GM12878 (cell line): ENCODE results near the gene ALOXE3. TPM values are rescaled to one million over a fixed set of nuclear protein-coding genes. Genes with fewer than 3 reads are reported as not detected.

Experiments
- ATAC-seq: fragments of 200-7000 bp; cut with Tn5 transposase; 3 replicates; pipeline ENCODE4 v1.9.1; 2020; ENCODE audit warnings: mild to moderate bottlenecking, moderate library complexity
- BruUV-seq: library from RNA; stranded (reverse); fragments of 400-500 nt; replicated peaks from 2 replicates; lab custom pipeline; 2021; lab: Mats Ljungman, UMichigan
- CTCF ChIA-PET: fragments of 300-600 bp; sonication (Branson Sonifier 250); formaldehyde crosslinking; extraction: SDS; loops from one replicate; lab custom pipeline; 2021; ENCODE audit warnings: inconsistent platforms; lab: Yijun Ruan, JAX
- POLR2A ChIA-PET: fragments of 350-600 bp; formaldehyde crosslinking; extraction: SDS; loops from one replicate; lab custom pipeline; 2021; ENCODE audit warnings: inconsistent platforms; lab: Charles Lee
- RAD21 ChIA-PET: fragments of 300-600 bp; sonication (Branson Sonifier 250); formaldehyde crosslinking; loops from one replicate; lab custom pipeline; 2023; ENCODE audit warnings: antibody characterized with exemption; ENCODE audit not compliant: unreplicated experiment; lab: Charles Lee
- SMC1A ChIA-PET: fragments of 300-600 bp; sonication (Branson Sonifier 250); formaldehyde crosslinking; loops from one replicate; lab custom pipeline; 2023; ENCODE audit not compliant: unreplicated experiment, uncharacterized antibody; lab: Charles Lee
- DNase-seq: peaks from one replicate; pipeline ENCODE4 v3.0.0-alpha.2; 2011; ENCODE audit warnings: low read depth, low spot score
- FAIRE-seq: peaks from 3 replicates; lab custom pipeline; 2011; peaks lifted over from hg19 to GRCh38; lab: Jason Lieb, UNC
- H2AFZ ChIP-seq: 2 replicates; pipeline ENCODE4 v1.6.0; 2011; ENCODE audit warnings: low read depth, low read length, control low read depth; ENCODE audit not compliant: control insufficient read depth
- H3K27ac ChIP-seq: 2 replicates; pipeline ENCODE4 v1.5.1; 2011; ENCODE audit warnings: control low read depth; ENCODE audit not compliant: control insufficient read depth, insufficient read depth
- H3K27me3 ChIP-seq, 2 experiments: replicated peaks in 1 of 2; 2 replicates each; pipeline versions ENCODE4 v1.6.0 to v1.6.1; 2011; ENCODE audit warnings: low read length in 1 of 2; ENCODE audit not compliant: control insufficient read depth in 2 of 2, insufficient read depth in 2 of 2
- H3K36me3 ChIP-seq, 2 experiments: 2 replicates each; pipeline ENCODE4 v1.5.1; 2011; ENCODE audit warnings: low read length in 1 of 2; ENCODE audit not compliant: control insufficient read depth in 2 of 2, insufficient read depth in 2 of 2
- H3K4me1 ChIP-seq: 2 replicates; pipeline ENCODE4 v1.6.1; 2011; ENCODE audit warnings: mild to moderate bottlenecking, low read length, moderate library complexity, mixed read lengths; ENCODE audit not compliant: control insufficient read depth, insufficient read depth
- H3K4me2 ChIP-seq: 2 replicates; pipeline ENCODE4 v1.6.0; 2011; ENCODE audit warnings: control low read depth; ENCODE audit not compliant: control insufficient read depth, insufficient read depth
- H3K4me3 ChIP-seq: fragments of 200-600 bp; sonication (generic); 2 replicates; pipeline ENCODE4 v1.5.1; 2016
- H3K79me2 ChIP-seq: 2 replicates; pipeline ENCODE4 v1.6.0; 2011; ENCODE audit warnings: low read length; ENCODE audit not compliant: control insufficient read depth, insufficient read depth
- H3K9ac ChIP-seq: 2 replicates; pipeline ENCODE4 v1.8.0; 2011; ENCODE audit warnings: low read length, control low read depth, mixed read lengths; ENCODE audit not compliant: control insufficient read depth, insufficient read depth
- H3K9me3 ChIP-seq: replicated peaks from 3 replicates; pipeline ENCODE4 v1.5.1; 2011; ENCODE audit warnings: mild to moderate bottlenecking, low read length; ENCODE audit not compliant: control insufficient read depth, insufficient read depth
- H4K20me1 ChIP-seq: 2 replicates; pipeline ENCODE4 v1.6.0; 2011; ENCODE audit not compliant: control insufficient read depth, insufficient read depth
- CBX5 ChIP-seq: sonication (generic); IDR thresholded peaks from 2 replicates; pipeline ENCODE4 v1.6.1; 2016; ENCODE audit warnings: low read depth, moderate library complexity, mild to moderate bottlenecking, inconsistent platforms
- CEBPB ChIP-seq, 2 experiments: fragments of 150-350 bp in 1 of 2; IDR thresholded peaks; 2 replicates each; pipeline ENCODE4 v1.6.1; 2012 to 2014; ENCODE audit warnings: low read depth in 2 of 2, low read length in 2 of 2, borderline replicate concordance in 1 of 2, inconsistent platforms in 1 of 2
- E4F1 ChIP-seq: fragments of 450-650 bp; IDR thresholded peaks from 2 replicates; pipeline ENCODE4 v1.6.1; 2018; ENCODE audit warnings: borderline replicate concordance, mild to moderate bottlenecking; ENCODE audit not compliant: partially characterized antibody
- GATAD2B ChIP-seq: fragments of 450-650 bp; conservative IDR thresholded peaks from 2 replicates; pipeline ENCODE4 v1.6.1; 2017; ENCODE audit warnings: low read depth, mild to moderate bottlenecking, moderate library complexity
- KDM1A ChIP-seq: fragments of 200-600 bp; sonication (generic); IDR thresholded peaks from 2 replicates; pipeline ENCODE4 v1.6.1; 2016; ENCODE audit warnings: borderline replicate concordance
- MYB ChIP-seq: fragments of 150-350 bp; IDR thresholded peaks from 2 replicates; pipeline ENCODE4 v1.6.1; 2014; ENCODE audit warnings: mild to moderate bottlenecking, low read depth, low read length, borderline replicate concordance
- SPI1 ChIP-seq: IDR thresholded peaks from 2 replicates; pipeline ENCODE4 v1.6.1; 2011; ENCODE audit warnings: low read depth, mild to moderate bottlenecking, low read length, moderate library complexity, borderline replicate concordance; ENCODE audit not compliant: insufficient read depth
- WGBS: methylation state at CpG from one replicate; pipeline ENCODE4 v1.1.6; 2016; ENCODE audit warnings: low lambda C conversion rate; ENCODE audit not compliant: insufficient replicate concordance, insufficient coverage; ENCODE audit errors: missing lambda C conversion rate; 5-methylcytosine and 5-hydroxymethylcytosine counted together
- in situ Hi-C: fragments of 300-500 bp; cut with MboI; formaldehyde crosslinking; loops from 9 replicates; pipeline ENCODE4 v1.14.3; 2018; ENCODE audit warnings: mixed read lengths
- intact Hi-C: fragments of 100-400 bp; cut with micrococcal nuclease; formaldehyde crosslinking; loops from one replicate; pipeline ENCODE4 v1.14.2; 2022; ENCODE audit not compliant: unreplicated experiment
- polyA plus RNA-seq, 11 experiments: library from polyadenylated mRNA; depleted of rRNA in 4 of 11; unstranded in 6 of 11; stranded (reverse) in 5 of 11; fragments of >200 nt; fragmentation: Nextera tagmentation in 4 of 11; fragmentation: Illumina TruSeq in 1 of 11; extraction: Ambion mirVana in 4 of 11; extraction: Trizol in 1 of 11; gene quantifications; 1 replicate in 1 of 11; 2 replicates in 10 of 11; pipeline versions ENCODE4 v1.2.1 to v1.2.3, GENCODE V29; 2011 to 2016; ENCODE audit warnings: inconsistent platforms in 2 of 11, missing spikeins in 2 of 11, low read depth in 1 of 11
- total RNA-seq, 4 experiments: library from RNA; depleted of rRNA in 3 of 4; stranded (reverse); fragments of >200 nt in 3 of 4; fragmentation: Illumina TruSeq in 1 of 4; extraction: Trizol in 1 of 4; gene quantifications; 2 replicates each; pipeline versions ENCODE4 v1.2.1 to v1.2.3, GENCODE V29; 2013 to 2021

ALOXE3 gene
- total and polyA plus RNA-seq, 10 of the 15 experiments (the other 5 are each of a cell fraction or from before 2014, with no cell fraction given) = 0.04 TPM; not detected in 9

DNA sequence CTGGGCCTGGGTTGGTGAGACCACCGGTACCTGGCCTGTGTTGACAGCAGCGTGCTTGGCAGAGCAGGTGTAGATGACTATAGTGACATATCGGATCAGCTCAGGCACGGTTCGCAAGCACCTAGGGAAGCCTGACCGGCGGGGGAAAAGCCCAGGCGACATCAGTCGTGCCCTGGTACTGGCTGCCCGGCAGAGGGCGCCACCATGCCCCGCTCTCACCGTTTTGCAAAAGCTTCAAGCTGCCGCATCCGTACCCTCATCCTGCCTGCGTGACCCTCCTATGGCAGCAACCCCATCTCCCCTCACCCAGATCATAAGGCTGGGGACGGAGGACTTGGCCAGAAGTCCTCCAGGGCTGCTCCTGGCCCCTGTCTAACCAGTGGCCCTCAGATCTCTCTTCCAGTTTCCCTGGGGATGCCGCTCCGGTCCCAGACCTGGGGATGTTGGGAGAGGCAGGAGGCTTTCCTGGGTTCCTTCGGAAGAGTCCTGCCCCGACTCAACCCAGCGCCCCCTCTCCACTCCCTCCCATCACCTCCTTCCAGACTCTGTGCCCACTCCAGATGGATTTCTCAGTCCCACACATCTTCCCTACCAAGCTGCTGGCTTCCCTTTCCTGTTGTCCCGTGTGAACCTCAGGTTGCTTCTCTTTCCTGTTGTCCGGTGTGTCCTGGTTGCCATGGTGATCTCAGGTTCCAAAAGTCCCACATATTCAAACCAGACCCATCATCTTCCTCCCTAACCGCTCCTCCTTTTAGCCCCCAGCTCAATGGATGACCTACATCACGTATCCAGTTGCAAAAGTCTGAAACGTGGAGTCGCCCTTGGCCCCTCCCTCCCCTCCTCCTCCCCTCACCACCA lies 44.5 kb downstream of the ALOXE3 start (continued):
- TF ChIP-seq GATAD2B (no peak), KDM1A (no peak)
- TF ChIP-seq, all 136 proteins: peak for 12

DNA sequence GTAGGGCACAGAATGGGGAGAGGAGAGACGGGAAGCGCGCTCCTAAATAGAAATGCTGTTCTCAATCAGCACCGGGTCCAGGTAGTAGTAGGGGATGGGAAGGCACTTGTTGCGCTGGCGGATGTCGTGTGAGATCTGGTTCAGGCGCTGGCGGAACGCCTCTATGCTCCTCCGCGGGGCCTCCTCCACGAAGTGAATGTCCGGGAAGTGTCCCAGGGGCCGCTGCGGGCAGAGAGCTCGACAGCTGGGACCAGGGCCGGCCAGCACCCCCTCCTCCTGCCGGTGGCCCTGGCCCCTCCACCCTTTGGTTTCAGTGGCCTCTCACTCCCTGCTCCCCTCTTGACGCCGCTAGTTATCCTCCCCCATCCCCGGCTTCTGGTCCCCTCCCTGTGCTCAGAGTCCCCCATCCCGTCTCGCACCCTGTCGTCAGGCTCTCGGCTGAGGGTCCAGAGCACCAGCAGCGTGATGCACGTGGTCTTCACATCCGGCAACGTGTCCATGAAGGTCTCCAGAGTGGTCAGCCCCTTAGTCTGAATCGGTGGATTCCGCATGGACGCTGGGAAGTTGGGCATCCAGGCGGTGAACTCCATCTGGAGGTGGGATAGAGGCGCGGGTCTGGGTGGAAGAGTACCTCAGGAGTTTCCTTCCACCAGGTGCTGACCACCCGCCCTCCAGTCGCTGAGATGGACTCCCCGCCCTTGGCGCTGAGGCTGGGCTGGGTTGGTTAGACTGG lies 45.4 kb downstream of the ALOXE3 start:
- no peak overlapping the region for H2AFZ ChIP-seq
- ChIA-PET SMC1A (interaction anchor here (0.6 to 4.7 kb wide), 5 partner anchors 12 to 159 kb away, joined by 3 to 37 read pairs (median 7); partner anchors contain the start of gene ALOXE3), CTCF (interaction anchor here (0.5 to 9.4 kb wide), 30 partner anchors 8 to 713 kb away, joined by 3 to 159 read pairs (median 4); partner anchors contain the start of genes ALOXE3 and HES7)

More for the DNA sequence above, 45.4 kb downstream of the ALOXE3 start:
- Histone ChIP-seq H3K4me2 (no peak overlapping the region), H3K27ac (no peak overlapping the region), H3K4me1 (no peaks in the 10 kb centered on the region), H3K36me3 (no peaks in the 10 kb centered on the region), H4K20me1 (no peaks in the 10 kb centered on the region), H3K79me2 (no peaks in the 10 kb centered on the region), H3K4me3 (no peak overlapping the region), H3K9ac (no peak overlapping the region), H3K27me3 (peaks cover 8 to 20% of the 10 kb centered on the region in 2 experiments), H3K9me3 (no peaks in the 10 kb centered on the region)
- BruUV-seq = no TSS peak
- intact Hi-C loops (loop anchor here (10.0 kb wide), 1 partner anchor 672 kb away; the partner anchor contains the start of gene CCDC42), in situ Hi-C loops (loop anchor here (10.0 kb wide), 1 partner anchor 672 kb away; the partner anchor contains the start of gene CCDC42)
- WGBS = 19% methylated on average over 33 of the region's 40 CpGs
- FAIRE-seq (no peak), ATAC-seq (peak; percentile 38), DNase-seq (no peak)
- TF ChIP-seq SPI1 = no peak
- no peak for TF ChIP-seq CEBPB (IDR thresholded peaks at IDR 0.05; ENCODE audit: borderline replicate concordance in 1 of 2, low read depth in 2 of 2, low read length in 2 of 2)
- no peak for TF ChIP-seq MYB
- TF ChIP-seq E4F1 = no peak
- no peak for TF ChIP-seq CBX5
- RAD21 ChIA-PET = interaction anchor here (0.6 to 3.0 kb wide), 10 partner anchors 11 to 413 kb away, joined by 3 to 25 read pairs (median 5); partner anchors contain the start of gene ALOXE3
- POLR2A ChIA-PET = no interaction called here
